GM19240 (cell line): ENCODE measurements around the gene TMC1.

Experiments
- DNase-seq: peaks from one replicate; pipeline ENCODE4 v3.0.0; 2011; ENCODE audit warnings: low spot score; ENCODE audit not compliant: insufficient read length

The TMC1 gene

GRCh38 chr9:72674961-72675360 is 153.6 kb downstream of the TMC1 start:
- no peak for DNase-seq

GRCh38 chr9:72675586-72675985 is 154.2 kb downstream of the TMC1 start:
- no peak for DNase-seq

- no peak for DNase-seq
Measured at GRCh38 chr9:72680593-72681282, 159.3 kb downstream of the TMC1 start.

GRCh38 chr9:72681283-72681630 is 159.8 kb downstream of the TMC1 start:
- no peak for DNase-seq

GRCh38 chr9:72684615-72685014 is 163.2 kb downstream of the TMC1 start:
- no peak for DNase-seq

GRCh38 chr9:72685911-72686310 is 164.5 kb downstream of the TMC1 start:
- DNase-seq: no peak

- DNase-seq: no peak
Measured at GRCh38 chr9:72687331-72687730, 165.9 kb downstream of the TMC1 start.

- DNase-seq: no peak
Measured at GRCh38 chr9:72691671-72692070, 170.3 kb downstream of the TMC1 start.

GRCh38 chr9:72695365-72695764 is 174.0 kb downstream of the TMC1 start:
- DNase-seq: no peak

- no peak for DNase-seq
Measured at GRCh38 chr9:72696511-72696910, 175.1 kb downstream of the TMC1 start.

- DNase-seq: no peak
Measured at GRCh38 chr9:72701510-72701909, 180.1 kb downstream of the TMC1 start.

GRCh38 chr9:72703574-72703973 is 182.2 kb downstream of the TMC1 start:
- DNase-seq: no peak

- no peak for DNase-seq
Measured at GRCh38 chr9:72704688-72705375, 183.4 kb downstream of the TMC1 start.

- no peak for DNase-seq
Measured at GRCh38 chr9:72718503-72718902, 197.1 kb downstream of the TMC1 start.

- no peak for DNase-seq
Measured at GRCh38 chr9:72721067-72721466, 199.7 kb downstream of the TMC1 start.

- DNase-seq: no peak
Measured at GRCh38 chr9:72726947-72727346, 205.5 kb downstream of the TMC1 start.

GRCh38 chr9:72728031-72728770 is 206.8 kb downstream of the TMC1 start:
- no peak for DNase-seq

- DNase-seq: no peak
Measured at GRCh38 chr9:72733895-72734294, 212.5 kb downstream of the TMC1 start.

GRCh38 chr9:72734631-72735030 is 213.2 kb downstream of the TMC1 start:
- no peak for DNase-seq

- DNase-seq: no peak
Measured at GRCh38 chr9:72743836-72744235, 222.4 kb downstream of the TMC1 start.

- DNase-seq: no peak
Measured at GRCh38 chr9:72749276-72749675, 227.9 kb downstream of the TMC1 start.

- no peak for DNase-seq
Measured at GRCh38 chr9:72751541-72751940, 230.1 kb downstream of the TMC1 start.
